K562 (cell line): ENCODE data around the gene TLN1. TPM values are rescaled to one million over a fixed set of nuclear protein-coding genes. Genes with fewer than 3 reads are reported as not detected.

ENCODE experiments used
- ATAC-seq: fragments of 200-7000 bp; cut with Tn5 transposase; 3 replicates; pipeline ENCODE4 v1.9.1; 2020; ENCODE audit warnings: moderate library complexity
- BruUV-seq: library from RNA; stranded (reverse); fragments of 400-500 nt; replicated peaks from 2 replicates; lab custom pipeline; 2021; lab: Mats Ljungman, UMichigan
- CTCF ChIA-PET: fragments of 300-600 bp; formaldehyde crosslinking; extraction: SDS; loops from one replicate; lab custom pipeline; 2021; ENCODE audit warnings: low intra/inter-chr PET ratio; lab: Yijun Ruan, JAX
- POLR2A ChIA-PET: fragments of 300-600, 350-650 bp; sonication (Branson Sonifier 250); formaldehyde crosslinking; extraction: SDS; loops from one replicate; lab custom pipeline; 2021; ENCODE audit warnings: antibody characterized with exemption, inconsistent platforms; lab: Yijun Ruan, JAX
- DNase-seq, 4 experiments: peaks; one replicate each; pipeline versions ENCODE4 v3.0.0 to v3.0.0-alpha.2; 2011 to 2018; ENCODE audit warnings: low spot score in 3 of 4, mixed read lengths in 3 of 4; ENCODE audit errors: extremely low read depth in 1 of 4
- FAIRE-seq: peaks from 2 replicates; lab custom pipeline; 2011; peaks lifted over from hg19 to GRCh38; lab: Jason Lieb, UNC
- H2AFZ ChIP-seq: 2 replicates; pipeline ENCODE4 v1.6.0; 2011; ENCODE audit warnings: low read depth, low read length, control low read depth, inconsistent platforms
- H3K27ac ChIP-seq: fragments of 200-600 bp; 3 replicates; pipeline ENCODE4 v1.8.0; 2011; ENCODE audit warnings: low read depth, mild to moderate bottlenecking, control low read depth, inconsistent platforms, low read length, moderate library complexity, mixed read lengths; ENCODE audit errors: extremely low read depth
- H3K27me3 ChIP-seq, 2 experiments: fragments of 300-600 bp in 1 of 2; 2 replicates in 1 of 2; 3 replicates in 1 of 2; pipeline versions ENCODE4 v1.6.0 to v1.8.0; 2011; ENCODE audit warnings: inconsistent platforms in 2 of 2, low read length in 2 of 2, mild to moderate bottlenecking in 1 of 2, mixed read lengths in 1 of 2, moderate library complexity in 1 of 2; ENCODE audit not compliant: control insufficient read depth in 2 of 2, insufficient read depth in 2 of 2
- H3K36me3 ChIP-seq: fragments of 300-600 bp; 3 replicates; pipeline ENCODE4 v1.8.0; 2011; ENCODE audit warnings: mild to moderate bottlenecking, low read length, inconsistent platforms; ENCODE audit not compliant: control insufficient read depth, insufficient read depth
- H3K4me1 ChIP-seq, 2 experiments: fragments of 200-600 bp in 1 of 2; replicated peaks in 1 of 2; 2 replicates in 1 of 2; 3 replicates in 1 of 2; pipeline versions ENCODE4 v1.5.1 to v1.8.0; 2011; ENCODE audit warnings: inconsistent platforms in 2 of 2, low read length in 2 of 2, mild to moderate bottlenecking in 1 of 2, mixed read lengths in 1 of 2, moderate library complexity in 1 of 2; ENCODE audit not compliant: control insufficient read depth in 2 of 2, insufficient read depth in 2 of 2
- H3K4me2 ChIP-seq: 2 replicates; pipeline ENCODE4 v1.6.1; 2011; ENCODE audit warnings: low read length, control low read depth, inconsistent platforms, mixed read lengths; ENCODE audit not compliant: insufficient read depth
- H3K4me3 ChIP-seq: fragments of 200-600 bp; sonication (generic), shearing (Covaris generic); 2 replicates; pipeline ENCODE4 v1.5.1; 2016; ENCODE audit warnings: control low read depth, inconsistent platforms
- H3K79me2 ChIP-seq: fragments of 200-600 bp; 3 replicates; pipeline ENCODE4 v1.8.0; 2011; ENCODE audit warnings: low read length, inconsistent platforms; ENCODE audit not compliant: control insufficient read depth, insufficient read depth
- H3K9ac ChIP-seq, 2 experiments: 2 replicates each; pipeline versions ENCODE4 v1.6.0 to v1.6.1; 2011; ENCODE audit warnings: low read depth in 2 of 2, low read length in 2 of 2, control low read depth in 1 of 2, inconsistent platforms in 1 of 2, mild to moderate bottlenecking in 1 of 2, mixed read lengths in 1 of 2; ENCODE audit not compliant: insufficient read depth in 1 of 2
- H3K9me1 ChIP-seq: one replicate; pipeline ENCODE4 v1.6.0; 2011; ENCODE audit warnings: inconsistent platforms, mild to moderate bottlenecking, low read length, moderate library complexity; ENCODE audit not compliant: control insufficient read depth, insufficient read depth
- H3K9me3 ChIP-seq: replicated peaks from 2 replicates; pipeline ENCODE4 v1.5.1; 2011; ENCODE audit warnings: low read depth, low read length, inconsistent platforms; ENCODE audit not compliant: control insufficient read depth, insufficient read depth
- H4K20me1 ChIP-seq: replicated peaks from 2 replicates; pipeline ENCODE4 v1.6.1; 2011; ENCODE audit warnings: low read length, inconsistent platforms, mixed read lengths; ENCODE audit not compliant: control insufficient read depth, insufficient read depth
- ERF ChIP-seq: fragments of 450-650 bp; formaldehyde crosslinking; IDR thresholded peaks from 2 replicates; pipeline ENCODE4 v1.4.0; 2020; ENCODE audit warnings: mild to moderate bottlenecking, mixed read lengths
- GABPB2 ChIP-seq: fragments of 250-450 bp; sonication (Bioruptor Pico); conservative IDR thresholded peaks from 2 replicates; pipeline ENCODE4 v1.5.1; 2021; ENCODE audit warnings: mild to moderate bottlenecking
- GTF2E2 ChIP-seq: fragments of 200-800 bp; sonication (Bioruptor generic); IDR thresholded peaks from 2 replicates; pipeline ENCODE4 v1.6.1; 2016; ENCODE audit warnings: missing genetic modification characterization, missing compliant biosample characterization
- NCOR1 ChIP-seq: fragments of 450-650 bp; IDR thresholded peaks from 2 replicates; pipeline ENCODE4 v1.6.1; 2016; ENCODE audit warnings: mild to moderate bottlenecking, moderate library complexity
- NFXL1 ChIP-seq: fragments of 450-650 bp; formaldehyde crosslinking; IDR thresholded peaks from 2 replicates; pipeline ENCODE4 v1.4.0; 2021; ENCODE audit warnings: mild to moderate bottlenecking
- TAF1 ChIP-seq: IDR thresholded peaks from 2 replicates; pipeline ENCODE4 v1.6.1; 2011; ENCODE audit warnings: mild to moderate bottlenecking, low read length, moderate library complexity; ENCODE audit not compliant: insufficient read depth, control insufficient read depth, severe bottlenecking; ENCODE audit errors: extremely low read depth
- TCF7 ChIP-seq: sonication (generic); IDR thresholded peaks from 2 replicates; pipeline ENCODE4 v1.6.1; 2016; ENCODE audit warnings: antibody characterized with exemption, borderline replicate concordance
- ZNF384 ChIP-seq: IDR thresholded peaks from 2 replicates; pipeline ENCODE4 v1.6.1; 2012; ENCODE audit warnings: low read depth, low read length, improper control_type of control experiment
- ZNF696 ChIP-seq: fragments of 250-450 bp; sonication (Bioruptor Pico); conservative IDR thresholded peaks from 2 replicates; pipeline ENCODE4 v1.4.0; 2020; ENCODE audit warnings: mild to moderate bottlenecking, moderate library complexity
- WGBS: fragments of 100-300 bp; shearing (Covaris generic); methylation state at CpG from one replicate; pipeline ENCODE4 v1.1.6; 2016; ENCODE audit warnings: low coverage, mixed read lengths; ENCODE audit not compliant: insufficient coverage; ENCODE audit errors: missing lambda C conversion rate; 5-methylcytosine and 5-hydroxymethylcytosine counted together
- in situ Hi-C: fragments of 300-500 bp; cut with MboI; formaldehyde crosslinking; loops from 4 replicates; pipeline ENCODE4 v1.15.0; 2018; ENCODE audit warnings: inconsistent platforms, mixed read lengths
- intact Hi-C: fragments of 100-400 bp; cut with micrococcal nuclease; formaldehyde crosslinking; loops from 2 replicates; pipeline ENCODE4 v1.14.2; 2022
- polyA plus RNA-seq, 8 experiments: library from polyadenylated mRNA; depleted of rRNA in 4 of 8; stranded (reverse) in 5 of 8; unstranded in 3 of 8; fragments of >200 nt; fragmentation: Nextera tagmentation in 2 of 8; fragmentation: Illumina TruSeq in 1 of 8; extraction: Ambion mirVana in 2 of 8; extraction: Trizol in 1 of 8; gene quantifications; 2 replicates each; pipeline versions ENCODE4 v1.2.1 to v1.2.3, GENCODE V29; 2011 to 2014; ENCODE audit warnings: inconsistent platforms in 1 of 8, missing spikeins in 1 of 8
- total RNA-seq, 7 experiments: library from RNA; depleted of rRNA in 6 of 7; stranded (reverse); fragments of >200 nt in 6 of 7; fragmentation: Illumina TruSeq in 2 of 7; extraction: Trizol in 2 of 7; gene quantifications; 2 replicates each; pipeline versions ENCODE4 v1.2.1 to v1.2.3, GENCODE V29; 2011 to 2021; ENCODE audit warnings: low replicate concordance in 1 of 7
- TF ChIP-seq, protein P1 (sequence below): fragments of 250-450 bp; sonication (Bioruptor Pico); IDR thresholded peaks from 2 replicates; pipeline ENCODE4 v1.5.0; 2021
- TF ChIP-seq, protein P2 (sequence below), 2 experiments: fragments of 450-650 bp in 1 of 2; sonication (generic) in 1 of 2; formaldehyde crosslinking in 1 of 2; IDR thresholded peaks in 1 of 2; conservative IDR thresholded peaks in 1 of 2; 2 replicates each; pipeline versions ENCODE4 v1.6.1 to v1.8.1; 2016 to 2023; ENCODE audit warnings: mild to moderate bottlenecking in 2 of 2, moderate library complexity in 2 of 2, inconsistent platforms in 1 of 2, missing genetic modification reagents in 1 of 2
- TF ChIP-seq, protein P3 (sequence below): sonication (generic); formaldehyde crosslinking; IDR thresholded peaks from 2 replicates; pipeline ENCODE4 v1.8.1; 2023; ENCODE audit warnings: mild to moderate bottlenecking, missing genetic modification reagents

TLN1 gene
- total and polyA plus RNA-seq, 9 of the 15 experiments (the other 6 are each of a cell fraction or from before 2014, with no cell fraction given) = 3.6 to 240 (median 54.8) TPM

DNA sequence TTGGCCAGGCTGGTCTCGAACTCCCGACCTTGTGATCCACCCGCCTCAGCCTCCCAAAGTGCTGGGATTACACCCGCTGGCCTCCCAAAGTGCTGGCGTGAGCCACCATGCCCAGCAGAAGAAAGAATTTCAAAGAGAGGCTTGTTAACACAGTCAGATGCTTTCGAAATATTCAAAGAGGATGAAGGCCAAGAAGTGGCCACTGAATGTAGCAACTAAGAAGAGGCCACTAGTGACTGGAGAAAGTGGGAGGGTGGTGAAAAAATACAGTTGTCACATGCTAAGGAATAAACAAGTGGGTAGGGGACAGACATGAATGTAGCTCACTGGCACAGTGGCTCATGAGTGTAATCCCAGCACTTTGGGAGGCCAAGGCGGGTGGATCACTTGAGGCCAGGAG, 29.3 kb downstream of the TLN1 start:
- no peak for FAIRE-seq
- TF ChIP-seq GABPB2 (CRISPR knock-in tag) (no peak), NFXL1 (no peak), ZNF384 (no peak), TAF1 (no peak), ZNF696 (no peak), GTF2E2 (no peak), ERF (CRISPR knock-in tag) (no peak), NCOR1 (no peak), TCF7 (no peak)
- TF ChIP-seq, protein P1, sequence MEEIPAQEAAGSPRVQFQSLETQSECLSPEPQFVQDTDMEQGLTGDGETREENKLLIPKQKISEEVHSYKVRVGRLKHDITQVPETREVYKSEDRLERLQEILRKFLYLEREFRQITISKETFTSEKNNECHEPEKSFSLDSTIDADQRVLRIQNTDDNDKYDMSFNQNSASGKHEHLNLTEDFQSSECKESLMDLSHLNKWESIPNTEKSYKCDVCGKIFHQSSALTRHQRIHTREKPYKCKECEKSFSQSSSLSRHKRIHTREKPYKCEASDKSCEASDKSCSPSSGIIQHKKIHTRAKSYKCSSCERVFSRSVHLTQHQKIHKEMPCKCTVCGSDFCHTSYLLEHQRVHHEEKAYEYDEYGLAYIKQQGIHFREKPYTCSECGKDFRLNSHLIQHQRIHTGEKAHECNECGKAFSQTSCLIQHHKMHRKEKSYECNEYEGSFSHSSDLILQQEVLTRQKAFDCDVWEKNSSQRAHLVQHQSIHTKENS (CRISPR knock-in tag) = no peak
- TF ChIP-seq, protein P2, sequence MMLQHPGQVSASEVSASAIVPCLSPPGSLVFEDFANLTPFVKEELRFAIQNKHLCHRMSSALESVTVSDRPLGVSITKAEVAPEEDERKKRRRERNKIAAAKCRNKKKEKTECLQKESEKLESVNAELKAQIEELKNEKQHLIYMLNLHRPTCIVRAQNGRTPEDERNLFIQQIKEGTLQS (IDR thresholded peaks at IDR 0.05) = no peak
- TF ChIP-seq, protein P2 (CRISPR knock-in tag; conservative IDR thresholded peaks at IDR 0.05) = no peak
- TF ChIP-seq, protein P3, sequence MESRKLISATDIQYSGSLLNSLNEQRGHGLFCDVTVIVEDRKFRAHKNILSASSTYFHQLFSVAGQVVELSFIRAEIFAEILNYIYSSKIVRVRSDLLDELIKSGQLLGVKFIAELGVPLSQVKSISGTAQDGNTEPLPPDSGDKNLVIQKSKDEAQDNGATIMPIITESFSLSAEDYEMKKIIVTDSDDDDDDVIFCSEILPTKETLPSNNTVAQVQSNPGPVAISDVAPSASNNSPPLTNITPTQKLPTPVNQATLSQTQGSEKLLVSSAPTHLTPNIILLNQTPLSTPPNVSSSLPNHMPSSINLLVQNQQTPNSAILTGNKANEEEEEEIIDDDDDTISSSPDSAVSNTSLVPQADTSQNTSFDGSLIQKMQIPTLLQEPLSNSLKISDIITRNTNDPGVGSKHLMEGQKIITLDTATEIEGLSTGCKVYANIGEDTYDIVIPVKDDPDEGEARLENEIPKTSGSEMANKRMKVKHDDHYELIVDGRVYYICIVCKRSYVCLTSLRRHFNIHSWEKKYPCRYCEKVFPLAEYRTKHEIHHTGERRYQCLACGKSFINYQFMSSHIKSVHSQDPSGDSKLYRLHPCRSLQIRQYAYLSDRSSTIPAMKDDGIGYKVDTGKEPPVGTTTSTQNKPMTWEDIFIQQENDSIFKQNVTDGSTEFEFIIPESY = no peak
- TF ChIP-seq, all 486 proteins: peak for 0
- Histone ChIP-seq H3K4me3 (no peak overlapping the region), H3K36me3 (peaks cover 98% of the 10 kb centered on the region), H2AFZ (no peak overlapping the region), H3K4me1 (no peaks in the 10 kb centered on the region; a peak in 1 of 5 replicates), H3K27me3 (no peaks in the 10 kb centered on the region), H3K9me1 (peaks cover 3% of the 10 kb centered on the region), H3K4me2 (no peak overlapping the region), H3K9ac (no peak overlapping the region), H4K20me1 (no peaks in the 10 kb centered on the region), H3K27ac (no peak overlapping the region), H3K9me3 (no peaks in the 10 kb centered on the region), H3K79me2 (no peaks in the 10 kb centered on the region)
- WGBS = 93% methylated on average over 2 of the region's 7 CpGs
- DNase-seq = no peak
- intact Hi-C loops = no loop called here
- ChIA-PET POLR2A (interaction anchor here (0.9 to 1.0 kb wide), 2 partner anchors 10 to 11 kb away, joined by 4 read pairs; no protein-coding TSS in a partner anchor), CTCF (no interaction called here)
- no peak for ATAC-seq
- BruUV-seq = no TSS peak
- in situ Hi-C loops = no loop called here
